ENCODE measurements around the gene SRSF1. TPM values are rescaled to one million over a fixed set of nuclear protein-coding genes. Genes with fewer than 3 reads are reported as not detected.

Gene SRSF1
- total RNA-seq, 2 donors from 2014 or later = 136 to 151 TPM

DNA sequence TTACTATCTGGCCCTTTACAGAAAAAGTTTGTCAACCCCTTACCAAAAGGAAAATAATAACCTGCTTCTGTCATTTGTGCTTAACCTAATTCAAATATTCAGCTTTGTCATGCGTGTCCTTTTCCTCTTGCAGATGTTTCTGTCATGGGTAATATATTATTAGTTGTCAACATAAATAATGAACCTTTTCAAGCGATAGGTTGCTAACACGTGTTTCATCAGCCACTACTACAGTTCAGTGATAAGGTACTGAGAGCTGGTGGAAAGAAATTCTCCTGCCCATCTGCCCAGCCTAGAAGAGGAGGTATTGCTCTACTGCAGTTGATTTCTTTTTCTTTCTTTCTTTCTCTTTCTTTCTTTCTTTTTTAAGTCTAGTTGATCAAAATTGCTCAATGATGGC, 12.0 kb upstream of the SRSF1 start:
- WGBS = 77% methylated on average over 3 of the region's 3 CpGs
- Histone ChIP-seq H3K27ac (no peak overlapping the region), H3K4me3 (no peak overlapping the region), H3K36me3 (no peaks in the 10 kb centered on the region), H3K9me3 (no peaks in the 10 kb centered on the region), H3K4me1 (replicated peaks) (no peaks in the 10 kb centered on the region), H3K27me3 (replicated peaks; ENCODE audit: insufficient read depth) (no peaks in the 10 kb centered on the region)
- intact Hi-C loops (cut with DNase I) = no loop called here
- TF ChIP-seq, protein P1, sequence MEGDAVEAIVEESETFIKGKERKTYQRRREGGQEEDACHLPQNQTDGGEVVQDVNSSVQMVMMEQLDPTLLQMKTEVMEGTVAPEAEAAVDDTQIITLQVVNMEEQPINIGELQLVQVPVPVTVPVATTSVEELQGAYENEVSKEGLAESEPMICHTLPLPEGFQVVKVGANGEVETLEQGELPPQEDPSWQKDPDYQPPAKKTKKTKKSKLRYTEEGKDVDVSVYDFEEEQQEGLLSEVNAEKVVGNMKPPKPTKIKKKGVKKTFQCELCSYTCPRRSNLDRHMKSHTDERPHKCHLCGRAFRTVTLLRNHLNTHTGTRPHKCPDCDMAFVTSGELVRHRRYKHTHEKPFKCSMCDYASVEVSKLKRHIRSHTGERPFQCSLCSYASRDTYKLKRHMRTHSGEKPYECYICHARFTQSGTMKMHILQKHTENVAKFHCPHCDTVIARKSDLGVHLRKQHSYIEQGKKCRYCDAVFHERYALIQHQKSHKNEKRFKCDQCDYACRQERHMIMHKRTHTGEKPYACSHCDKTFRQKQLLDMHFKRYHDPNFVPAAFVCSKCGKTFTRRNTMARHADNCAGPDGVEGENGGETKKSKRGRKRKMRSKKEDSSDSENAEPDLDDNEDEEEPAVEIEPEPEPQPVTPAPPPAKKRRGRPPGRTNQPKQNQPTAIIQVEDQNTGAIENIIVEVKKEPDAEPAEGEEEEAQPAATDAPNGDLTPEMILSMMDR (IDR thresholded peaks at IDR 0.05) = no peak
- TF ChIP-seq POLR2A (IDR thresholded peaks at IDR 0.05) (no peak), POLR2AphosphoS5 (IDR thresholded peaks at IDR 0.05) (no peak)
- no peak for DNase-seq (ENCODE audit: low spot score)

DNA sequence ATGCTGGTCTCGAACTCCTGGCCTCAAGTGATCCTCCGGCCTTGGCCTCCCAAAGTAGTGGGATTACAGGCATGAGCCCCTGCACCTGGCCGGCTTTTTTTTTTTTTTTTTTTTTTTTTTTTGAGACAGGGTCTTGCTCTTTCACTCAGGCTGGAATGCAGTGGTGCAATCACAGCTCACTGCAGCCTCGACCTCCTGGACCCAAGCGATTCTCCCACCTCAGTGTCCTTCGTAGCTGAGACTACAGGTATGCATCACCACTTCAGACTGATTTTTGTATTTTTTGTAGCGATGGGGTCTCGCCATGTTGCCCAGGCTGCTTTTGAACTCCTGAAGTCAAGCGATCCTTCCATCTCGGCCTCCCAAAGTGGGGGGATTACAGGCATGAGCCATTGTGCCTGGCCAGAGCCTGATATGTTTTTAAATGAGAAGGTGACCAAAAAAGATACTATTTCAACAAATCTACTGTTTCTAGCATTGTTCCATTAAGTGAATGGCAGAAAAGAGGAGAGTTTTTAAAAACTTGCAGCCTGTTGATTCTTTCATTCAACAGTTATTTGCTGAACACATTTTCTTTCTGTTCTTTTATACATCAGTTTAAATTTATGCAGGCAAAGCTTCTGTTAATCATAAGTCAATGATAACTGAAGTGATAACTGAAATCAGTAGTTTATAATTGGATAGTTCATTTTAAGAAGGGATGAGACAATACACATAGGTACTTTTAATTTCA, 3.2 kb upstream of the SRSF1 start:
- 96% methylated on average over 10 of the region's 10 CpGs for WGBS

DNA sequence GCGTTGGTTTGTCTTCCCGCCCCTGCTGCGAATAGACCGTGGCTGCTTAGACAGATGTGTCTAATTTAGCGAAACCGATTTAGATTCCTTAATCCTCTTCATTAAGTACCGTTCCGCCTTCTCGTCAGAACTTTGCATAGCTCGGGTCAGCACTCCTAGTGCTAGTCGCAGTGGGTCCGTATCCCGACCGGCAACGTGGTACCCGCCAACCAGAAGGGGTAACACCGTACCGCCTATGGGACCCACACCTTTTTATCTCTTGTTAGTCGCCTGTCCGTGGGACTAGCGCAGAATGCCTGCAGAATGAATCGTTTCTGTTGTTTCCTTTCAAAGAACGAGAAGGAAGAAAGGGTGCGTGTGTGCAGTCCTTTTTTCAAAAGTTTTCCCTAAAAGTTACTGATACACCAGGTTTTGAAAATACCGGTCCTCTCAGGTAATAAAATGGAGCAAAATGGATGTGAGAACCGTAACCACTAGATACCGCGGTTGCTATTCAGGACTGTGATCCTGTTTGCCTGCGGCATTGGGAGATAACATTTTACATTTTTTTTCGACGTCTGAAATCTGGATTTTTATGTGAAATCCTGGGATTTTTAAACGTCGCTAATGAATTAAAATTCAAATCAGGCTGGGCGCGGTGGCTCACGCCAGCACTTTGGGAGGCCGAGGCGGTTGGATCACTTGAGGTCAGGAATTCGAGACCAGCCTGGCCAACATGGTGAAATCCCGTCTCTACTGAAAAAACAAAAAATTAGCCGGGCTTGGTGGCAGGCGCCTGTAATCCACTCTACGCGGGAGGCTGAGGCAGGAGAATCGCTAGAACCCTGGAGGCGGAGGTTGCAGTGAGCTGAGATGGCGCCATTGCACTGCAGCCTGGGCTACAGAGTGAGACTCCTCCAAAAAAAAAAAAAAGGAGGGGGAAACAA, 998 bp upstream of the SRSF1 start:
- intact Hi-C loops (cut with DNase I) = loop anchor here (2.0 to 10.0 kb wide), 3 partner anchors 77 to 883 kb away; no protein-coding TSS in a partner anchor
- peak overlapping the region; percentile 99 for H3K27ac ChIP-seq
- TF ChIP-seq POLR2AphosphoS5 (IDR thresholded peaks at IDR 0.05) (no peak), POLR2A (IDR thresholded peaks at IDR 0.05) (no peak)
- TF ChIP-seq, protein P1 (IDR thresholded peaks at IDR 0.05) = no peak
- H3K36me3 ChIP-seq = peaks cover 3 to 8% of the 10 kb centered on the region in 2 donors
- H3K9me3 ChIP-seq = no peaks in the 10 kb centered on the region
- peaks cover 20% of the 10 kb centered on the region for H3K4me1 ChIP-seq (replicated peaks)
- peak overlapping the region; percentile 82 to 98 for H3K4me3 ChIP-seq
- 22% methylated on average over 47 of the region's 47 CpGs for WGBS
- DNase-seq (ENCODE audit: low spot score) = no peak
- no peaks in the 10 kb centered on the region for H3K27me3 ChIP-seq (replicated peaks; ENCODE audit: insufficient read depth)

More for the DNA sequence above, 3.2 kb upstream of the SRSF1 start:
- DNase-seq (ENCODE audit: low spot score) = no peak
- no peak overlapping the region for H3K4me3 ChIP-seq
- H3K9me3 ChIP-seq = no peaks in the 10 kb centered on the region
- intact Hi-C loops (cut with DNase I) = no loop called here
- H3K27me3 ChIP-seq (replicated peaks; ENCODE audit: insufficient read depth) = no peaks in the 10 kb centered on the region
- TF ChIP-seq POLR2A (IDR thresholded peaks at IDR 0.05) (no peak), POLR2AphosphoS5 (IDR thresholded peaks at IDR 0.05) (no peak)
- TF ChIP-seq, protein P1 (IDR thresholded peaks at IDR 0.05) = no peak
- H3K4me1 ChIP-seq (replicated peaks) = peaks cover 2% of the 10 kb centered on the region
- peaks cover 0 to 4% of the 10 kb centered on the region in 2 donors for H3K36me3 ChIP-seq
- H3K27ac ChIP-seq = no peak overlapping the region

DNA sequence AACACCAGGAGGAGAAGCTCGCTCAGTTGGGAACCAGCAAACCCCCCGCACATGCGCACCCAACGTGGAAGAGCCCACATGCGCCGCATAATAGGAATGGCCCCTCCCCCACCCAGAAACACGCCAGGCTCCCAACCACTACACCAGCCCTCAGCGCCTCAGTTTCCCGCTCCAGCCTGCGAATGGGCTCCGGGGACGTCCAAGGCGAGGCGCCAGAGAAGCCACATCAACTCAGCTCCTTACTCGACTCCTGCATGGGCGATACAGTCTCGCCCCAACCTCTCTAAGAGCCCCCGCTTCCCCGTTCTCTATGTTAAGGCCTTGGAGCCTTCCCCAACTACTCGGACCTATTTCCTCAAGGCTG, 504 bp downstream of the SRSF1 start:
- 1% methylated on average over 20 of the region's 20 CpGs for WGBS
- Histone ChIP-seq H3K4me3 (peak overlapping the region; percentile 82 to 98), H3K27ac (peak overlapping the region; percentile 99), H3K4me1 (replicated peaks) (peaks cover 25% of the 10 kb centered on the region), H3K27me3 (replicated peaks; ENCODE audit: insufficient read depth) (no peaks in the 10 kb centered on the region), H3K36me3 (peaks cover 3 to 8% of the 10 kb centered on the region in 2 donors), H3K9me3 (no peaks in the 10 kb centered on the region)
- TF ChIP-seq POLR2A (IDR thresholded peaks at IDR 0.05) = peak; percentile 41
- TF ChIP-seq, protein P1 (IDR thresholded peaks at IDR 0.05) = no peak
- DNase-seq (ENCODE audit: low spot score) = peak; percentile 81
- intact Hi-C loops (cut with DNase I) = loop anchor here (2.0 to 10.0 kb wide), 3 partner anchors 78 to 882 kb away; no protein-coding TSS in a partner anchor

Measured in prostate gland (tissue), 2 donors.